Activated CD4-positive, alpha-beta T cell treated with anti-CD3 and anti-CD28 coated beads for 1 hour (primary cell): ENCODE measurements around the gene CFAP46.
A peak's percentile ranks its signal among the peaks of the same experiment; 100 is the strongest.
"Not testable (repeated sequence)": the region's sequence is repeated elsewhere in the genome, so short reads cannot be mapped to it uniquely, and the experiment has no call there.

ENCODE experiments used
- DNase-seq: peaks from one replicate; pipeline ENCODE4 v3.0.0-alpha.2; 2020

The CFAP46 gene

DNA sequence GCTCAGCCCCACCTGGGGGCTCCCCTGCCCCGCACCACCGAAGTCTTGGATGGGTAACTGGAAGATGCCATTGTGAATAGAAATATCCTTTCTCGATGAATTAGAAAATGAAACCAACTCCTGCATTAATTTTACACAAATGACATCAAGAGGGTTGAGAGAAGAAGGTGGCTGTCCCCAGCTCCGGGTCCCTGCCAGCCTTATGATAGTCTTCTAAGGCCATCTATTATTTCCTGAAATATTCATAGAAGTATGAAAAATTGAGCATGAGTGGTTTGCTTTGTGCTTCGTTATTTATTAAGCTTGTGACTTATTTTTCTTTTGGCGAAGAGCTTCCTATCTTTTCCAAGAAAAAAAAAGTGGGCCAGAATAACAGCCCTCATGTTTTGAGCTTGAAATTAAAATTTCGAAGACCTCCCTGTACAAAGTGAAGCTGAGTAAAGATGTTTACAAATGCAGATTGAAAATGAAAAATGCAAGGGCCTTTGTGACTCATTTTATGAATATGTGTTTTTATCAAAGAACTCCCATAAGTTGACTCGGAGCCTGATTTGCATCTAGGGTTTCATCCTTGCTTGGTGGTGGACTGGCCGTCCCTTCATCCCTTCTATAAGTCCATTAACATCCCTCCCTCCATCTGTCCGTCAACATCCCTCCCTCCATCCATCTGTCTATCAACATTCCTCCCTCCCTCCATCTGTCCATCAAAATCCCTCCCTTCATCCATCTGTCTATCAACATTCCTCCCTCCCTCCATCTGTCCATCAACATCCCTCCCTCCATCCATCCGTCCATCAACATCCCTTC, 20.5 kb upstream of the CFAP46 start:
- DNase-seq = no peak

DNA sequence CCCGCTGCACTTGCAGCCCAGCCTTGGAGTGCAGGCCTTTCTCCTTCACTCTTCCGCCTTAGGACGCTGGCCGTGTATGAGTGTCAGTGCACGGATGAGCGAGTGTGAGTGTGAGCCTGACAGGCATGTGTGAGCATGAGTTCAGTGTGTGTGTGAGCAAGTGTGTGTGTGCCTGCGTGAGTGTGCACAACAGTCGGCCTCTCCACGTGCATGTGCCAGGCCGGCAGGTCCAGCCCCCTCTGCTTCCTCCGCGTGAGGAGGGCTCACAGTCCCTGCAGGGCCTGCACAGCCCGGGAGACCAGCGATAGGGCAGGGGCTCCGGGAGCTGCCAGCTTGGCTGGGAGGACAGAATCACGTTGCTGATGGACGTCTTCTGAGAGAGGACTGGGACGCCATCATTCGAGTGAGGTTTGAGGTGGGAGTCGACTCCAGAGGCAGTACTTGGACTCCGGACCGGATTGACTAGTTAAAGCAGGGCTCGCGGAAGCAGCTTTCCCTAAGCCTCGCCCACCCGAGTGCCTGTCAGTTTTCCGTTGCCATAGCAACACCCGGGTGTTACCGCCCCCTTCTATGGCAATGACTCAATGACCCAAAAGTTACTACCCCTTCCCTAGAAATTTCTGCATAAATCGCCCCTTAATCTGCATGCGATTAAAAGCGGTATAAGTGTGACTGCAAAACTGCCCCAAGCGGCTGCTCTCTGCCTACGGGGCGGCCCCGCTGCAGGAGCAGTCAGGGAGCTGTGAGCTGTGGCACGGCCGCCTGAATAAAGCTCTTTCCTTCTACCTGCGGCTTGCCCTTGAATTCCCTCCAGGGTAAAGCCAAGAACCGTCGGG, 19.6 kb upstream of the CFAP46 start:
- peak; percentile 41 for DNase-seq

- DNase-seq = no peak
Measured at GRCh38 chr10:132961420-132961786, 19.0 kb upstream of the CFAP46 start.

DNA sequence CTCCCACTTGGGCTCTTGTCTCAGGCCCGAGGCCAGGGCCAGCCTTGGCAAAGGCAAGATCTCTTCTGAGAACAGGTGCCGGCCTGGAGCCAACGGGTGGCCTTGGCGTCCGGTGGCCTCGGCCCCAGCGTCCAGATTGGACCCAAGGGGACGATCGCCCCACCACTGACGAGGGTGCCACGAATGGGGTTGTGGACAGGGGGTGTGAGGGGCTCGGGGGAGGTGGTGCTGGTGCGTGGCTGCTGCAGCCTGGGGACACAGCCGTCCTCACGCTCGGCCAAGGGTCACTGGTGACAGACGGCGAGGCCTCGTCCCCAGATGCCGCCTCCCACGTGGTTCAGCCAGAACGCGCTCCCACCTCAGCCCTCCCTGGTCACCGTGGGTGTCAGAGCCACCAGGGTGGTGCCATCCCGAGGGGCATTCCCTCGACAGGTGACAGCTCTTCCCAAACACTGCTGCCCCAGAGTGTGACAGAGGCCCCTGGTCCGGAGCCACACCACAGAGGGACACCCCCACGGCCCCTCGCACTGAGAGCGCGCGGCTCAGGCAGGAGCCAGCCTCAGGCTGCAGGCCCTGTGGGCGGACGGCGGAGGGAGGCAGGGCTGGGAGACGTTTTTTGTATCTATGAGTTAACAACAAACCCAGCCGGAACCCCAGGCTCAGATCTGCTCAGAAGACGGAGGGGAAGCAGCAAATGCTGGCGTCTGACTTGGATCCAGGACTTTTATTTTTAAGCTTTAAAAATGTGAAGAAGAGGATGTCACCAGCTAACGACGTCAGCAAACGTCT, 18.5 kb upstream of the CFAP46 start:
- DNase-seq = no peak

DNA sequence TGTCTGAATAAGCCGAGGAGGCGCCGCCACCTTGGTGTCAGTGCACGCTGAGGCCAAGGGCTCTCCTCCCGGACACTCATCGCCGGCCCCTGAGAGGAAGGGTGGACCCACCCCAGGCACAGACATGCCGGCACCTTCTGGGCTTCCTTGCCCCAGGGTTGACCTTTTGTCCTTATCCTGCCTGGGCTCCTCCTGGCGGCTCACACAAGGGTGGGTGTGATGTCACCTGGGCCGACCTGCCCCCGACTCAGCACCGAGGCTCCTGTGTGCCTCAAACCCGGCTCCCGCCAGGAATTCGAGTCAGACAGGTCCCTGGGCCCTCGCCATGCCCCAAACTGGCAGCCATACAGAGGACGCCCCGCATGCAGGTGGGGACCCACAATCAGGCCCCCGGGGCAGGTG, 17.7 kb upstream of the CFAP46 start:
- DNase-seq = no peak

DNA sequence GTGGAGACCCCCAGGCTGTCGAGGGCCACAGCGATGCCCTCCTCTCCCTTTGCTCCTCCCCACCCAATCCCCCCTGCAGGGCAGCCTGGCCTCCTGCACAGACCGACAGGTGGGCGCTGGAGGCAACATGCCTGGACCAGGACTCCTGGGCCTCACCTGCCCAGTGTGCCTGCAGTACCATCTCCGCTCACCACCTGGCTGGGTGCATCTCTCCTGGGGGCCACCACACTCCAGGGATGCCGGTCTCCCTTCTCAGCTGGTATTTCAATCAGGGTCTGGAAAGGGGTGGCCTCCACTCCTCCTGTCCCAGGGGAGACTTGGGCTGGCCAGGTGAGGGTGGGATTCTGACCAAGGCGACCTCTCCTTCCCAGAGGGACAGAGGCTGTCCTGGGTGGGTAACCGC, 17.2 kb upstream of the CFAP46 start:
- DNase-seq = no peak

DNA sequence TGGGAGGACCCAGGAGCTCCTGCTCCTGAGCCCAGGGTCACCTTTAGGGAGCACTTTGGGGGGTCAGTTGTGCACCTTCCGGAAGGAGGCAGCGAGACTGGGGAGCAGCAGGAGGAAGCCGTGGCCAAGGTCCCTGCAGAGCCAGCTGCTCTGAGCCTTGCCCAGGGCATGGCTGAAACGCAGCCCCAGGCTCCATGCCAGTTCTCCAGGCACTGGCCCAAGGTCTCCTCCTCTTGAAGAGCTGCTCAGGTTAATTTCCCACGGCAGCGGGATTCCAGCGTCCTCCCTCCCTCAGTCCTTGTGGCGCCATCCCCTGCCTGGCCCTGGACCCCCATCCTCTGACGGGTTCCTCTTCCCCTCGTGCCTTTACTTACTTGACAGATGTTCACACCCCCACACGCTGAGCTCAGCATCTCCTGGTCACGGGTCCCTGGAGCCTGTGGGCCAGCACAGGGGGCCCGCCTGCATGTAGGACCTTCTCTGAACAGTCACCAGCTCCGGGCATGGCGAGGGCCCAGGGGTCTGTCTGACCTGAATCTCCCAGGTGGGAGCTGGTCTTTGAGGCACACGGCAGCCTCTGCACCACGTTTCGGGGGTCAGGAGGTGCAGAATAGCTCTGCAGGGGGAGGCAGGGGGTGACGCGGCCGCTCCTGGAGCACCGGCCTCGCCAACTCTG, 16.7 kb upstream of the CFAP46 start:
- no peak for DNase-seq

DNA sequence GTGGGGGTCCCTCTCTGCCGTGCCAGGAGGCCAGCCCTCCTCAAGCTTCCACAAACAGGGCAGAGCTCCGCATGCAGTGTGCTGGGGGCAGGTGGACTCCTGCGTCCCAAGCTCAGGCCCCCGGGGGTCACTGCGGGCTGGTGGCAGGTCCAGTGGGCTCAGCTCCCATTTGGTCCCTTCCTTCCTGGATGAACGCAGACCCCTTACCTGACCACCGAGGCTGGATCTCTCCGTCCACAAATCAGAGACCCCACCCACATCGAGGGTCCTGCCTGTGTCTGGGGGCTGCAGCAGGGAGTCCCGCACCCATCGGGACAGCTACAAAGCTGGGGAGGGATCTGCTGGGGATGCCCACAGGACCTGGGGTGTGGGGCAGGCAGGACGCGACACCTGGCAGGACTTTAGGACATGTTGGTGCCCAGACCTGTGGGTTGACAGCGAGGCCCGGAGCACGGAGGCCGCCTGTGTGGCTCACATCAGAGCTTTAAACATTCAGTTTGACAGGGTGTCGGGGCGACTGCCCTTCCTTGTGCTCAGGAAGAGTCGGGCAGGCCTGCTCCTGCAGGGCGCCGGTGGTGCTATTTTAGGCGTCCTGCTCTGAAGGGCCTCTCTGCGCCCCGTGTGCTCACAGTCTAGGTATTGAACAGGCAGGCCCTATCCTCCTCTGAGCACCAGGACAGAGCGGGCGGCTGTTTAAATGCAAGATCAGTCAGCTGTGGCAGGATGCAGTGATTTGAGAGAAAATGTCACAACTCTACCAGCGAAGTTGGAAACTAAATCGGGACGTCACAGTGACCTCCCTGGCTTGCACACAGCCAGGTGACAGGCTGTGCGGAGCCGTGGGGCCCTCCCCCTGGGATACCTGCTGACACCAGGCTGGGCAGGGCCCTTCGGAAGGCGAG, 15.9 kb upstream of the CFAP46 start:
- no peak for DNase-seq

DNA sequence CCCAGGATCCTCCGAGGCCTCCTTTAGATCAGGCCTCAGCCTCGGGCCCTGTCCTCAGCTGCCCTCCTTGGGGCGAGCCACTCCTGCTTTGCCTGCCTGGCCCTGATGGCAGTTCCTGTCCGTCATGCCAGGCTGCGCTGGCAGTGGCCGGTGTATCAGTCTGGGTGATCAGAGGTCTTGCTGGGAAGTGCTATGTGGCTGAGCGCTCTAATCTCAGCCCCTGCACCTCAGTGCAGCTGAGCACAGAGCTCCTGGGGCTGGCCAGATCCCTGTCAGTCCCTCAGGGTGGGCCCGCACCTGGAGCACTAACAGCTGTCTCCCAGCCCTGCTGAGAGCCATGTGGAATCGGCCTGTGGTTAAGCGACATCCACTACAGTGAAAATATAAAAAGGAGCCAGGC, 14.8 kb upstream of the CFAP46 start:
- no peak for DNase-seq

GRCh38 chr10:132956259-132956658, 13.9 kb upstream of the CFAP46 start:
- not testable (repeated sequence) for DNase-seq

DNA sequence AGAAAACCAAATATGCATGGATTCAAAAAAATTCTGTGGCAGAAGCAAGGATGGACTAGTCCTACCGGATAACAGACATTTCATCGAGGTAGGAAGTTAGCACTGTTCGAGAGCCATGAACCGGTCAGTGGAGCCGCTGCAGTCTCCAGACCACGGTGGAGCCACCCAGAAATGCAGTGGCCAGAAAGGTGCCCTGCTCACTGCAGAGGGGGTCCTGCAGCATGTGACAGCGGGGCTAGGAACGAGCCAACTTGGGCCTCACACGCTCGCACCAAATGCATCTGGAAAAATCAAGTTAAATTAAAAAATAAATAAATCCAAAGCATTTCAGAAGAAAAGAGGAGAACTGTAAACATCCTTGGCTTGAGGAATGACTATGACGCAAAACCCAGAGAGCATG, 13.1 kb upstream of the CFAP46 start:
- DNase-seq = no peak

GRCh38 chr10:132953428-132953827, 11.1 kb upstream of the CFAP46 start:
- DNase-seq = no peak

DNA sequence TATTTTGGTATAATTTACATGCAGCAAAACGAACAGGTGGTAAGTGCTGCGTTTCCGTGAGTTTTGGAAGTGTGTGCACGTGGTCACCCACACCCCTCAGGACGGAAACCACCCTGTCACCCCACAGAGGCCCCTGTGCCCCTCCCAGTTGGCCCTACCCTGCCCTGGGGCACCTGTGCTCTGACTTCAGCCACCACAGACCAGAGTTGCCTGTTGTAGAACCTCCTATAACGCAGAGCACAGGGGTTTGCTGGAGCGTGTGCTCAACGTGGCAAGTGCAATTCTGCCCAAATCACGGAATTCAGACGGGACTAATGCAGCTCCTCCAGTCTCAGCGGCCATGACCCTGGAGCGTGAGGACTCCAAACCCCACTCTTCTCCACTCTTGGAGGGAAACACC, 9.6 kb upstream of the CFAP46 start:
- no peak for DNase-seq

- DNase-seq = no peak
Measured at GRCh38 chr10:132948351-132948750, 6.0 kb upstream of the CFAP46 start.

DNA sequence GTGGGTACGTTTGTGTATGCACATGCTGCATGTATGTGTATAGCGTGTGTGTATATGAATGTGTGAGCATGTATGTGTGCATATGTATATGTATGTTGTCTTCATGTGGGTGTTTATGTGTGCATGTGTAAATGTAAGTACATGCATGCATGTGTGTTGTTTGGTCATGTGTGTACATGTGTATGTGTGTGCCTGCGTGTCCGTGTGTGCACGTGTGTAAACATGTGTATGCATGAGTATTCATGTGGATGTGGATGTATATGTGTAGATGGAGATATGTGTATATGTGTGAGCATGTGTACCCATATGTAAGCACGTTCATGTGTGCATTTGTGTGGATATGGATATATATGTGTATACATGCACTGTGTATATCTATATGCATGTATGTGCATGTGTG, 5.5 kb upstream of the CFAP46 start:
- DNase-seq = no peak

DNA sequence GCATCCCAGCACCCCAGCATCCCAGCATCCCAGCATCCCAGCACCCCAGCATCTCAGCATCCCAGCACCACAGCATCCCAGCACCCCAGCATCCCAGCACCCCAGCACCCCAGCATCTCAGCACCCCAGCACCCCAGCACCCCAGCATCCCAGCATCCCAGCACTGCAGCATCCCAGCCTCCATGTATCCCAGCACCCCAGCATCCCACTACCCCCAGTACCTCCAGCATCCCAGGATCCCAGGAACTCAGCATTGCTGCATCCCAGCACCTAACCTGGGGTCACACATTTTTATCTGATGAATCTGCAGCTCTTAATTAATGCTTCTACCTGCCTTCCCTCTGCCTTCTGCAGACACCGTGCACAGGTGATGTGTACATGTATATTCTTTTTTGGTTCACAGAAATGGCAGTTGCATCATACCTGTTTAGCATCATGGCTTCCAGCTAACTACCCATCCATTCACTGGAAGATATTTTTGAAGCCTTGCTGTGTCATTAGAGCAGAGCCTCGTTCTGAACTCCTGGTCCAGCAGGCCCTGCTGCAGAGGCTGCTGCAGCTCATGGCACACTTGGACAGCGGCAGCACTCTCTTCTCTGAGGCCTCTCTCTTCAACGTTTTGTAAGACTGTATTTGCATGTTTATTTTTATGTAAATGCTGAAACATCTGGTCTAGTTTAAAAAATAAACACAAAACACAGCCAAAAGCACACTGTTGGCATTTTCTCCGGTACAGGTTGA, 4.6 kb upstream of the CFAP46 start:
- DNase-seq = no peak

DNA sequence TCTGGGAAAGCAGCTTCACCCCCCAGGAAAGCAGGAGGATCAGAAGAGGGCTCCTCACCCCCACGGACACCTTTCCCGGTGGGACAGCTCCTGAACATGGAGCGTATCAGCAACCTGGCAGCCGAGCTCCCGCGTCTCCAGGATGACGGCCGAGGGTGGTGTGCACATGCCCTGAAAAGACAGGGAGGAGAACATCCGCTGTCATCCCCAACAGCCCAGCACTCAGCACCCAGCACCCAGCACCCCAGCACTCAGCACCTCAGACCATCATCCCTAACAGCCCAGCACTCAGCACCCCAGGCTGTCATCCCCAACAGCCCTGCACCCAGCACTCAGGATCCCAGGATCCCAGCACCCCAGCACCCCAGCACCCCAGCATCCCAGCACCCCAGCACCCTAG, 3.9 kb upstream of the CFAP46 start:
- DNase-seq = no peak

DNA sequence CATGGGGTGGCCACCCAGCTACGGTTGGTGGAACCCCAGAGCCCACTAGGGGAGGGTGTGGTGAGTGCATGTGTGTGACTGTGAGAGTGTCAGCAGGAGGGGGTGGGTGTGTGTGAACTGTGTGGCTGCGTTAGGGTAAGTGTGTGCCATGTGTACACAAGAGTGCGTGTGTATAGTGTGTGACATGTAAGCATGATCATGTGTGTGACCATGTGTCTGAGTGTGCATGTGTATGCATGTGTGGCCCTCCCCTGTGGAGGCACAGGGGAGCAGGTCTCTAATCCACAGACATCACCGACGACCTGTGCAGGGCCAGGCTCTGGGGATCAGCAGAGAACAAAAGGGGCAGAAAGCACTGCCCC, 3.5 kb upstream of the CFAP46 start:
- DNase-seq = no peak

DNA sequence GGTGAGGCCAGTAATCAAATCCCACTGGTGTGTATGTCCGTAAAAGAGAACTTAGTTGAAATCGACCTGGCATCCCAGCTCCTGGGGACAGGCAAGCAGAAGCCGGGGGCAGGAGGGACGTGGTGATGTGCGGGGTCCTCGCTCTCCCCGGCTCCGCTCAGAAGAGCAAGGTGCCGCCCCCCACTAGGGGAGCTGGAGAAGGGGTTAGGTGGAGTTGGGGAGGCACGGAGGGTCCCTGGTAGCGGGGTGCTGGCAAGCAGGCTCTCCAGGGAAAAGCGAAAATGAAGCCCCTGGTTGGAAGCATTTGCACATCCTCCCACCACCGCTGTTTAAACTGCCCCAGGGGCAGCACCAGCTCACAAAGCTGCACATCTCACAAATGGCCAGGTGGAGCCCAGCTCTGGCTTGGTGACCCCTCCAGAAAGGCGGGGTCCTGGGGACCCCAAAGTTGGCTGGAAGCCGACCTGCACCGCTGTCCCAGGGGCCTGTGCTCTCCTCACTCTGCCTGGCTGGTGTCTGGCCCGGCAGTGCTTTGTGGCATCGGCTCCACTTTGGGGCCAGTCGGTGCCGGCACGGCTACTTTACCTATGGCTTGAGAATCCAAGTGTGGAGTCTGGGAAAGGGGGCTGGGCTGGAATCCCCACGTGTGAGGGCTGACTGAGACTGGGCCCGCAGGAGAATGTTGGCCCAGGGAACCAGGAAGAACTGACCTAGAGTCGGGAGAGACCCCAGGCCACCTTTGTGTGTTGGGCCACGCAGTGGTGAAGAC, 2.9 kb upstream of the CFAP46 start:
- DNase-seq = no peak

DNA sequence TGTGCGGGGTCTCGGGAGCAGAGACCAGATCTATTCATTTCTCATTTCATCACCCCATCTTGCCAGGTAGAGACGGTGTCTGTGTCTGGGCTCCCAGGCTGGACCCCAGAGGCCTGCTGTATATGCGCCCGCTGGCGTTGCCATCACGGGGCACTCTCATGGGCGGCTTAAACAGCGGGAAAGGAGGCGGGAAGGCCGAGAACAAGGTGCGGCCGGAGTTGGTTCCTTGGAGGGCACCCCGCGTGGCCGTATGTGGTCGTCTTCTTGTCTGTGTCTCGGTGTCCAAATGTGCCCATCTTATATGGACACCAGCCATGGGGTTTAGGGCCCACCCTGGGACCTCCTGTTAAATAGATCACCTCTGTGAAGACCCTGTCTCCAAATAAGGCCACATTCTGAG, 2.1 kb upstream of the CFAP46 start:
- no peak for DNase-seq
